NCI-H187 (cell line): ENCODE data around the gene NLRX1.
"Not testable (repeated sequence)": the region's sequence is repeated elsewhere in the genome, so short reads cannot be mapped to it uniquely, and the experiment has no call there.

Experiments used
- DNase-seq, 2 experiments: peaks; one replicate each; lab custom pipeline; 2025; lab: John Stamatoyannopoulos, UW

The NLRX1 gene

DNA sequence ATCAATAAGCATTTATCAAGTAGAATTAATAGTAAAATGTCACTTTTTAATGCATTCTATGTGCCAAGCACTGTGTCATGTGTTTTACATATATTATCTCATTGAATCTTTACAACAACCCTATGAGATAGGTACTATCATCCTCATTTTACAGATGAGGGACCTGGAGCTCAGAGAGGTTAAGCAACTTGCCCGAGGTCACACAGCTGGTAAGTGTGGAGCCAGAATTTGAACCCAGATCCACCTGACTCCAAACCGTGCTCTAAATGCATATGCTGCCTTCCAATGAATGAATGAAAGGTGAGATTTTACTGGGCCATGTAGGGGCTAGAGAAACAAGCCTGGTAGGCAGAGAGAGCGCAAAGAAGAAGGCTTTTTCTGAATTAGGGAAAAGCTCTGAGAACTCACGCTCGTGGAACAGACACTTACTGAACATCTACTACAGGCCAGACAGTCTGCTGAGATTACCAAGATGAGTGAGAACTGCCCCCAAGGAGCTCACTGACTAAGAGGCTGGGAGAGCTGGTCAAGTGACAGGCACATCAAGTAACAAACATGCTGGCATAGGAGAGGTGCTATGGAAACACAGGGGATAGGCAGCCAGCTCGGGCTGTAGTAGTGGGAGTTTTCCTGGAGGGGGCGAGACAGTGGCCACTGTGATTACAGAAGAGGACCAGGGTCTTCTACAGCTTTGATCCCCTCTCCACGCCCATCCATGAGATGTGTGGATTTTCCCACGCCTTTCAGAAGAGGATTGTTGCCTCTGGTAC lies 15.3 kb upstream of the NLRX1 start:
- DNase-seq, result no peak

DNA sequence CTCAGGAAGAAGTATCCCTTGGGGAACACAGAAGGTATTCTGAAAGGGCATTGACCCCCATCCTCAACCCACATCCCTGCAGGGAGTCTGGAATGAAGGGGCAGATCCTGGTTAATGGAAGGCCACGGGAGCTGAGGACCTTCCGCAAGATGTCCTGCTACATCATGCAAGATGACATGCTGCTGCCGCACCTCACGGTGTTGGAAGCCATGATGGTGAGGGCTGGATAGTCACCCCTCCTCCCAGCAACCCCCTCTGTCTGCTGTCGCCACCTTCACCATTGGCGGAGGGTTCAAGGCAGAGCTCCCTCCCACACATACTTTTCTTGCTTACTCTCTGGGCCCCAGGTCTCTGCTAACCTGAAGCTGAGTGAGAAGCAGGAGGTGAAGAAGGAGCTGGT lies 14.3 kb upstream of the NLRX1 start:
- DNase-seq, result no peak

DNA sequence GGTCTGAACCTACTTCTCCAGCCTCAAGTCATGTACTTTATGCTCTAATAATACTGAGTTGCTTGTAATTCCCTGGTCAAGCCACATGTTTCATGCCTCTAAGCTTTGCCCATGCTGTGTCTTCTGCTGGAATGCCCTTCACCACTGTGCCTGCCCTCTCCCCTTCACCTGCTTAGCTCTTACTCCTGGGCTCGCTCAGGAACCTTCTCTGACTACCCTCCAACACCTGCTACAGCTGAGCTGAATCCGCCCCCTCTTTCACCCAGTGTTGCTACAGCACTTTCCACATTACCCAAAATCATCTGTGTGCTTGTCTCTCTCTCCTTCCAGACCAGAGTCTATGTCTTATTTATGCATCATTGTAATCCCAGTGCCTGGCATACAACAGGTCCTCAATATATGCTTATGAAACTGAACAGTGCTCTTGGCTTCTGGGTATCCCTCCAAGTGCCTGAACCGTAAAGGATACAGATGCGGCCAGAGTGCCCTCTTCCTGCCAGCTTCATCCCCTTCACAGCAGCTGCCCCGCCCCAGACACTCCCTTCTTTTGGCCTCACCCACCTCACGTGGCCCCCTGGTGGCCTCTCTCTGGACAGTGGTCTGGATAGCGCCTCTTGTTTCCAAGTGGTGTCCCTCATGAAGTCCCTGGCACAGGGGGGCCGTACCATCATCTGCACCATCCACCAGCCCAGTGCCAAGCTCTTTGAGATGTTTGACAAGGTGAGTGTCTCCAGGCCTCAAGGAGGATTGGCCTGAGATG lies 12.6 kb upstream of the NLRX1 start:
- DNase-seq, result no peak

DNA sequence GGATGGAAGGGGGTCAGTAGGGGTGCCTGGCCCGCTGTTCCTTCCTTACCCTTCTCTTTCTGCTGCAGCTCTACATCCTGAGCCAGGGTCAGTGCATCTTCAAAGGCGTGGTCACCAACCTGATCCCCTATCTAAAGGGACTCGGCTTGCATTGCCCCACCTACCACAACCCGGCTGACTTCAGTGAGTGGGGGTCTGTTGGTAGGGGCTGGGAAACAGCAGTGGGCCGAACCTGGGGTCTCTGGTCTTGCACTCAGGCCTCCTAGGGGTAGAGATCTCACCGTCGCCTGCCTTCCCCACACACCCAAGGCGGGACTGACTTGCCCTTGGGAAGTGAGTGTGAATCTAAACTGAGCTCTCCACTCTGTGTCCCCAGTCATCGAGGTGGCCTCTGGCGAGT lies 12.0 kb upstream of the NLRX1 start:
- DNase-seq, result no peak

DNA sequence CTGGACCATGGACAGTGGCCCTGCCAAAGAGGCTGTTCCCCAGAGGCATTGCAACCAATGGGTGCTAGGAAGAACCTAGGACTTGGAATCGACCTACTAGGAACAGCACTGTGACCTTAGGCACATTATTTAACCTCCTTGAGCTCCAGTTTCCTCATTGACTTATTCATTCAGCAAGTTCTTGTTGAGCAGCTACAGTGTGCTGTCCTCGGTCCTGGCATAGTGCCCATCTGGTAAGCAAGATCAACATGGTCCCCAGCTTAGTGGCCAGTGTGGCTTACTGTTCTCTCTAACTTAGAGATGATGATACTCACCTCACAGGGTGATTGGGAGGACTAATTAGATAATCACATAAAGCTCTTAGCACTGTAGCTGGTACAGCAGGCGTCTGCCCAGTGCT lies 11.5 kb upstream of the NLRX1 start:
- DNase-seq, result no peak

DNA sequence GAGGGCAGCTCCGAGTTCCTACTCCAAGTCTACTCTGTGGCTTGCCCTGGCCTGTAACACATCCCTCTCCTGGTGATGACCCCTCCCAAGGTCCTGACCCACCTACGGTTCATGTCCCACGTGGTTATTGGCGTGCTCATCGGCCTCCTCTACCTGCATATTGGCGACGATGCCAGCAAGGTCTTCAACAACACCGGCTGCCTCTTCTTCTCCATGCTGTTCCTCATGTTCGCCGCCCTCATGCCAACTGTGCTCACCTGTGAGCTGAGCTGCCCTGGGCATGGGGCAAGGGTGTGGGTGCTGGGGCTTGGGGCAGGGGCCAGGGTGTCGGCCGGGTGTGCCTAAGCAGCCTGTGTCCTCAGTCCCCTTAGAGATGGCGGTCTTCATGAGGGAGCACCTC lies 10.1 kb upstream of the NLRX1 start:
- no peak for DNase-seq

DNA sequence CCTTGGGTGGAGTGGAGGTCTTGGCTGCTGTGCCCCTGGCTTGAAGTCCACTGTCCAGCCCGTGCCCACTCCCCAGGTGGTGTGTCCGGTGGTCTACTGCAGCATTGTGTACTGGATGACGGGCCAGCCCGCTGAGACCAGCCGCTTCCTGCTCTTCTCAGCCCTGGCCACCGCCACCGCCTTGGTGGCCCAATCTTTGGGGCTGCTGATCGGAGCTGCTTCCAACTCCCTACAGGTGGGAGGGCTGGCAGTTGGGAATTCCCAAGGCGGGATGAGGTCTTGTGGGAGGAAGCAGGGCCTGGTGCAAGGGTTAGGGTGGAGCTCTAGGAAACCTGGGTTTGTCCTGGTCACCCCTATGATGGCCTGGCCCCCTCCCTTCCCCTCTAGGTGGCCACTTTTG lies 8.4 kb upstream of the NLRX1 start:
- DNase-seq, result no peak

DNA sequence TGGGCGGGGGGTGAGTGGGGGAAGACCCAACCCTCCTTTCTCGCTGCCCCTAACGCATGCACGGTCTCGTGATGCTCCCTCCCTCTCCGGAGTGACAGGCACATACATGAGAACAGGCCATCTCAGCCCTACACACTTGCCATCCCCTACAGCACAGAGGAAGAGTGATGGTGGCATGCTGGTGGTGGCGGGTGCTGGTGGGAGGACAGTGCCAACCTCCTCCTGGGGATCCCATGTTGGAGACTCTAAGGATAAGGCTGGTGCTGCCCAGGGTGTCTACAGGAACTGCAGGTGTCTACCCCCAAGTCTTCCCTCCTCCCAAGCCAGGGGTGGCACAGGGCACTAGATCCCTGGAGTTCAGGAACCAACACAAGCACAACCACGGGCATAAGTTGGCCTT lies 6.7 kb upstream of the NLRX1 start:
- no peak for DNase-seq

DNA sequence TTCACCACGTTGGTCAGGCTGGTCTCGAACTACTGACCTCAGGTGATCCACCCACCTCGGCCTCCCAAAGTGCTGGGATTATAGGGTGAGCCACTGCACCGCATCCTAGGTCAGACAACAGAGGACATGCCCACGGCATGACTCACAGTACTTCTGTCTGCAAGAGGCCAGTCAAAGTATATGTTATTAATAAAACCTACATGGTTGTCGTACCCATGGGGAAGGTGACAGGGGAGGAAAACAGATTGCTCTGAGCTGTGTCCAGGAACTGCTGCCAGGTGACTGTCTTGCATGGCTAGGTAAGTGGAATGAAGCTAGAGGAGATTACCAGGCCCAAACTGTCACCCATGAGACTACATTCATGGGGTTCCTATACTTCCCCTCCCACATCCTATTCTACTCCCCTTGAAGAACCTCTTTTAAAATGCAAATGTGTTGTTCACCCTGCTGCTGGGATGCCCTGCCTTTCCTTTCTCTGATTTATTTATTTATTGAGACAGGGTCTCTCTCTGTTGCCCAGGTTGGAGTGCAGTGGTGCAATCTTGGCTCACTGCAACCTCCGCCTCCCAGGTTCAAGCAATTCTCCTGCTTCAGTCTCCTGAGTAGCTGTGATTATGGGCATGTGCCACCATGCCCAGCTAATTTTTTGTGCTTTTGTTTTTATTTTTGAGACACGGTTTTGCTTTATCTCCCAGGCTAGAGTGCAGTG lies 2.0 kb upstream of the NLRX1 start:
- no peak for DNase-seq

DNA sequence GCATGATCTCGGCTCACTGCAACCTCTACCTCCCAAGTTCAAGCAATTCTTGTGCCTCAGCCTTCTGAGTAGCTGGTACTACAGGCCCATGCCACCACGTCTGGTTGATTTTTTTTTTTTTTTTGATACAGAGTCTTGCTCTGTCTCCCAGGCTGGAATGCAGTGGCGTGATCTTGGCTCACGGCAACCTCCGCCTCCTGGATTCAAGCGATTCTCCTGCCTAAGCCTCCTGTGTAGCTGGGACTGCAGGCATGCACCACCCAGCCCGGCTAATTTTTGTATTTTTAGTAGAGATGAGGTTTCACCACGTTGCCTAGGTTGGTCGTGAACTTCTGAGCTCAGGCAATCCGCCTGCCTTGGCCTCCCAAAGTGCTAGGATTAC lies 1.5 kb upstream of the NLRX1 start:
- not testable (repeated sequence) for DNase-seq

DNA sequence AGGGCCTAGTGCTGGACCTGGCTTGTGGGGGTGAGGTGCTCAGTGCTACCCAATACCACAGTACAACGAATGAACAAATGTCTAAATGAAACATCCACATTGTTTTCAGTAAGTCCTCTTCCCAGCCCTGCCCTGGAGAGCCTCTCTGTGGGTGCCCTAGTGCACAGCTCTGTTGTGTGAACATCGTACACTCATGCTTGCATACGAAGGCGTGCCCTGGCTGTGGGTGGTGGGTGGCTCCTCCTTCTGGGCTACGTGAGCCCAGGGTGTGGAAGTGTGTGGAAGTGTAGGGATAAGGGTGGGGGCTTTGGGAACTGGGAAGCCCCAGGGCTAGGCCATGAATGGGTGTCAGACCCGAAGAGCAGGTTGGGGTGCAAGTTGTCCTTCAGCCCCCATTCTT lies 592 bp upstream of the NLRX1 start:
- DNase-seq, result no peak

DNA sequence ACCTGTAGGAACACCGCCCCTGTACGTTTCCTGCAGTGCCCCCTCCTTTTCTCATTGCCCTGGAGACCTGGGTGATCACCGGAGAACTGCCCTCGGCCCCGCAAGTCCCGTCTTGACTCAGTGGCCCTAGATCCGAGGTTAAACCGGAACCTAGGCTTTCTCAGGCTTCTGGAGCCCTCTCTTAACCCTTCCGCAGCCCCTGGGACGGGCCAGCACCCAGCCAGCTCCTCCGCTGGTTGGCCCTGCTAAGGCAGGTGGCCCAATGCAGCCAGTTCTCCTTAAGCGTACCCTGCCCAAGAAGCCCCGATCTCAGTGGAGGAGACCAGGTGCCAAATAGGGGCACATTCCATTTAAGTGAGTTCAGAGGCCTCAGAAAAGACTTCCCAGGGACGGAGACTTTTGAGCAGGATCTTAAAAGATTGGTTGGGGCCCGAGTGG lies 776 bp downstream of the NLRX1 start:
- DNase-seq, result no peak

DNA sequence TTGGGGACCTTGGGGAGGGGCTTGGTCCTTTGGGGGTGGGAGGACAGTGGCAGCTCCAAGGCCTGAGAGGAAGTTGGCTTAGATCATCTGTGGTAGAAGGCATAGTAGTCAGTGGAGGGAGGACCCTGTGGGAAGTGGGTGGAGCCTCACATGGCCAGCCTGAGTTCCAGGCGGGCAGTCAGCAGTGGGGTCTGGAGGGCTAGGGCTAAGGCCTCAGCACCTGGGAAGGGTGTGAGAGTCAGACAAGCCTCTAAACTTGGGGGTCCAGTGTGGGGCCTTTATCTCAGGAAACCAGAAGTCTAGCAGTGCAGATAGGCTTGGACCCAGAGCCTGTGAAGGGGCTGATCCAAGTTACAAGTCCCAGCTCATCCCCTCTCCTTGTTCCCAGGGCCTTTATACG lies 4.0 kb downstream of the NLRX1 start:
- no peak for DNase-seq

DNA sequence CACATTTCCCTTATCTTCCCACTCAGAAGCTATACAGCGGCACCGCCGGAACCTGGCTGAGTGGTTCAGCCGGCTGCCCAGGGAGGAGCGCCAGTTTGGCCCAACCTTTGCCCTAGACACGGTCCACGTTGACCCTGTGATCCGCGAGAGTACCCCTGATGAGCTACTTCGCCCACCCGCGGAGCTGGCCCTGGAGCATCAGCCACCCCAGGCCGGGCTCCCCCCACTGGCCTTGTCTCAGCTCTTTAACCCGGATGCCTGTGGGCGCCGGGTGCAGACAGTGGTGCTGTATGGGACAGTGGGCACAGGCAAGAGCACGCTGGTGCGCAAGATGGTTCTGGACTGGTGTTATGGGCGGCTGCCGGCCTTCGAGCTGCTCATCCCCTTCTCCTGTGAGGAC lies 4.9 kb downstream of the NLRX1 start:
- DNase-seq, result no peak

DNA sequence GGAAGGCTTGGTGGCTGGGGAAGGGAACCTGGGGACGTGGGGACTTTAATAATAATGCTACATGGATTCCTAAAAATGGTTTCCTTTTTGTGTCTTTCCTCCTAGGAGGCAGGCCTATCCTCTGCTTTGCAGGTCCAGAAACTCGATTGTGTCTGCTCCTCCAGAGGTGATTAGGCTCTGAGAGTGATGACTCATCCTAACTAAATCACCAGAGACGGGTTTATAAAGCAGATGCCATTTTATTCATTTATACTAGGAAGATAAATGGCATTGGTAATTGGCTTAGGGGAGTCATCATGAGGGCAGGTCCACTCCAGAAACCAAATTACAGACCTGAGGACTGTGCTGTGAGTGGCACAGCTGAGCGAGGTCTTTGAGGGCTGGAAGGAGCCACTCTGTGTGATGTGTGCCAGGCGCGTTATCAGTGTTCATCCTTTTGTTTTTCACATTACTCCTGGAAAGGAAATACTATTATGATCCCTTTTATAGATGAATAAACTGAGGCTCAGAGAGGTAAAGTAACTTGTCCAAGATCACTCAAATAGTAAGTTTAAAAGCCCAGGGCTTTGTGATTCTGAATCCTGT lies 7.1 kb downstream of the NLRX1 start:
- no peak for DNase-seq

DNA sequence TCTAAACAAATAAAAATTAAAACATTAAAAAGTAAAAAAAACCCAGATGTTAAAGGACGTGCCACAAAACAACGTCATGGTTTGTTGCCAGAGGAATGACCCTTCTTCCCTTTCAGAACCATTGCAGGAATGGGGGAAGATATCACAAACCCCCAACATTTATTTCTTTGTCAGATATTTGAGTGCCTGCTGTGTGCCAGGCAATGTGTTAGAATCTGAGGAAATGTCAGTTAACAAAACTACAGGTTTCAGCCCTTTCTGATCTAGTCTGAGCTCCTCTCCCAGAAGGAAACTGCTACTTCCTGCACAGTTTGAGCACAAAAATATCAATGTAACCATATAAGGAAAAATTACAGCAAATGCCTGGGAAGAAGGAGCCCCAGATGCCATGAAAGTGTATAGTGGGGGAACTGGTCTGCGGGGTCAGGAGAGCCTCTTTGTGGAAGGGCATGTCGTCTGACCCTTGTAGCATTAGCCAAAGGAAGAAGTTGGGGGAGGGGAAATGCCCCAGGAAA lies 9.7 kb downstream of the NLRX1 start:
- DNase-seq, result no peak

DNA sequence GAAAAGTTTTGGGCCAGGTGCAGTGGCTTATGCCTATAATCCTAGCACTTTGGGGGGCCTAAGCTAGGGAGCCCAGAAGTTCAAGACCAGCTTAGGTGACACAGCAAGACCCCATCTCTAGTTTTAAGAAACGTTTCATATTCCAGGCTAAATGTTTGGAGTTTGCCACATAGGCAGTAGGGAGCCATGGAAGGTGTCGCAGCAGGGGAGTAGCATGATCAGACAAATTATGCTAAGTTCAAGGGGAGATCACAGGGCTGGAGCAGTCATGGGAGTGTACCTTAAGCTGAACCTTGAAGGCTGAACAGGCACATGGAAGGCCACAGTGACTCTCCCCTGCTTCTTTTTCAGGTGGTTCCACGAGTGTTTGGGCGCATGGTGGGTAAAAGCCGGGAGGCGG lies 10.8 kb downstream of the NLRX1 start:
- DNase-seq, result no peak

DNA sequence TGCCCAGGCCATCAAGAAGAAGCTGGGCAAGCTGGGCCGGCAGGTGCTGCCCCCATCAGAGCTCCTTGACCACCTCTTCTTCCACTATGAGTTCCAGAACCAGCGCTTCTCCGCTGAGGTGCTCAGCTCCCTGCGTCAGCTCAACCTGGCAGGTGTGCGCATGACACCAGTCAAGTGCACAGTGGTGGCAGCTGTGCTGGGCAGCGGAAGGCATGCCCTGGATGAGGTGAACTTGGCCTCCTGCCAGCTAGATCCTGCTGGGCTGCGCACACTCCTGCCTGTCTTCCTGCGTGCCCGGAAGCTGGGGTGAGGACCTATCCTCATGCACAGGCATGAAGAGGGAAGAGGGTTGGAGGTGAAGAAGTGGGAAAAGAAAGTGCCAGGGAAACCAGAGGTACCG lies 11.5 kb downstream of the NLRX1 start:
- peak; percentile 71 to 78 for DNase-seq

DNA sequence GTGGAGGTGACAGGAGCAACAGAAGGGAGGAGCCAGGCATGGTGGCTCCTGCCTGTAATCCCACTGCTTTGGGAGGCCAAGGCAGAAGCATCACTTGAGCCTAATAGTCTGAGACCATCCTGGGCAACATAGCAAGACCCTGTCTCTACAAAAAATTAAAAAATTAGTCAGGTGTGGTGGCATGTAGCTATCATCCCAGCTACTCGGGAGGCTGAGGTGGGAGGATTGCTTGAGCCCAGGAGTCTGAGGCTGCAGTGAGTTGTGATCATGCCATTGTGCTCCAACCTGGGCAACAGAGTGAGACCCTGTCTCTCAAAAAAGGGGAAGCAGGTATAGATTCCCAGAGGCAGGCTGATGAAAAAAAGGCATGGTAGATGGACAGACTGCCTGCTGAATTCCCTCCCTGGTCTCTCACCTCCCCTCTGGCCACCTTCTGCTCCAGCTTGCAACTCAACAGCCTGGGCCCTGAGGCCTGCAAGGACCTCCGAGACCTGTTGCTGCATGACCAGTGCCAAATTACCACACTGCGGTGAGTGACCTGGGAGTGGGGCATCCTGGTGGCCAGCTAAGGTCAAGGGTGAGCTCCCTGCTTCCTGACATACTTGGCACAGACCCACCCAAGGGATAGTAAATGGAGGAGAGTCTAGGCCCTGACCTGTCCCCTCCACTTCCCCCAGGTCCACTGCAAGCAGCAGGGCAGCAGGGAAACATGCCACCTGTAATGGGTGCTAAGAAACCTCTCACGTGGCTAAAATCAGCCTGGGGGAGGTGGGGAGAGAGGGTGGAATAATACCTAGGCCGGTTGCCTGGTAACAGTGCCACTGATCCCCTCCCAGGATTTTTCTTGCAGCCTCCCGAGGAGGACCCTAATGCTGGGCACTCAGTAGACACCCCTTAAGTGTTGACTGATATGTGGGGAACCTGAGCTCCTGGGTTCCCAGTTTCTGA lies 12.5 kb downstream of the NLRX1 start:
- DNase-seq, result no peak

DNA sequence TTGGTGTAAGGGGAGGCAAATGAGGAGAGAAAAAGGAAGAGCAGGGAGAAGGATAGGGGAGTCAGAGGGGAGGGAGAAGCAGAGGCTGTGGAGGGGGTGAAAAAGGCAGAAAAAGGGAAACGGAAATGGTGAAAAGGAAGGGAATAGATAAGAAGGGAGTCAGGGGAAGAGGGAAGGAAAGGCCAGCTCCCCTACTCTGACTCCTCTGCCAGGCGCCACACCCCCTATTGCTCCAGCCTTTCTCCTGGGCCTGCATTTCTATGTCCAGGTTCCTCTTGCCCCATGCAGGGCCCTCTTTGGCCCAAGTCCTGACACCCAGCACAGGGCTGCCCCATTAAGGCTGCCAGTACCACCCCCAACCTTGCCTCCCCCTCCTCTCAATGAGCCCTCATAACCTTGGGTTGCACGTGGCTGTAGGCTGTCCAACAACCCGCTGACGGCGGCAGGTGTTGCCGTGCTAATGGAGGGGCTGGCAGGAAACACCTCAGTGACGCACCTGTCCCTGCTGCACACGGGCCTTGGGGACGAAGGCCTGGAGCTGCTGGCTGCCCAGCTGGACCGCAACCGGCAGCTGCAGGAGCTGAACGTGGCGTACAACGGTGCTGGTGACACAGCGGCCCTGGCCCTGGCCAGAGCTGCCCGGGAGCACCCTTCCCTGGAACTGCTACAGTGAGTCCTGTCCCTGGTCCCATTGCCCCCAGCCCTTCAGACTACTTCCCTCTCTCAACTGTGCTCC lies 13.3 kb downstream of the NLRX1 start:
- DNase-seq, result no peak

DNA sequence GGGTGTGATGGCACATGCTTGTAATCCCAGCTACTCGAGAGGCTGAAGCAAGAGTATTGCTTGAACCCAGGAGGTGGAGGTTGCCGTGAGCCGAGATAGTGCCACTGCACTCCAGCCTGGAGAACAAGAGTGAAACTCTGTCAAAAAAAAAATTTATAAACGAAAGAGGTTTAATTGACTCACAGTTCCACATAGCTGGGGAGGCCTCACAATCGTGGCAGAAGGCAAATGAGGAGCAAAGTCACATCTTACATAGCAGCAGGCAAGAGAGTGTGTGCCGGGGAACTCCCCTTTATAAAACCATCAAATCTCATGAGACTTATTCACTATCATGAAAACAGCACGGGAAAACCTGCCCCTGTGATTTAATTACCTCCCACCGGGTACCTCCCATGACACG lies 15.9 kb downstream of the NLRX1 start:
- DNase-seq, result not testable (repeated sequence)
